MCF 10A (cell line): ENCODE data around the gene LRFN2. TPM values are rescaled to one million over a fixed set of nuclear protein-coding genes. Genes with fewer than 3 reads are reported as not detected.

Source experiments
- BruUV-seq: library from RNA; stranded (reverse); fragments of 400-500 nt; replicated peaks from 2 replicates; lab custom pipeline; 2021; lab: Mats Ljungman, UMichigan
- CTCF ChIA-PET: fragments of 300-600 bp; sonication (Branson Sonifier 250); formaldehyde crosslinking; extraction: SDS; loops from one replicate; lab custom pipeline; 2021; ENCODE audit warnings: antibody characterized with exemption, inconsistent platforms; lab: Yijun Ruan, JAX
- POLR2A ChIA-PET: fragments of 300-600, 350-650 bp; sonication (Branson Sonifier 250); formaldehyde crosslinking; extraction: SDS; loops from one replicate; lab custom pipeline; 2020; ENCODE audit warnings: antibody characterized with exemption, inconsistent platforms; lab: Yijun Ruan, JAX
- DNase-seq: peaks from one replicate; pipeline ENCODE4 v3.0.0-alpha.2; 2018; ENCODE audit not compliant: unreplicated experiment
- H3K27ac Mint-ChIP-seq: one replicate; pipeline ENCODE4 v1.8.0; 2022; ENCODE audit warnings: mild to moderate bottlenecking, low read depth, mixed read lengths; ENCODE audit not compliant: unreplicated experiment
- H3K27me3 Mint-ChIP-seq: one replicate; pipeline ENCODE4 v1.8.0; 2022; ENCODE audit warnings: mixed read lengths; ENCODE audit not compliant: insufficient read depth, unreplicated experiment
- H3K36me3 Mint-ChIP-seq: one replicate; pipeline ENCODE4 v1.8.0; 2022; ENCODE audit warnings: mild to moderate bottlenecking, moderate library complexity, mixed read lengths; ENCODE audit not compliant: insufficient read depth, unreplicated experiment
- H3K4me1 Mint-ChIP-seq: one replicate; pipeline ENCODE4 v1.8.0; 2022; ENCODE audit warnings: mixed read lengths; ENCODE audit not compliant: insufficient read depth, unreplicated experiment
- H3K4me3 Mint-ChIP-seq: one replicate; pipeline ENCODE4 v1.8.0; 2022; ENCODE audit warnings: mild to moderate bottlenecking, moderate library complexity, mixed read lengths; ENCODE audit not compliant: unreplicated experiment
- H3K9me3 Mint-ChIP-seq: one replicate; pipeline ENCODE4 v1.8.0; 2022; ENCODE audit warnings: mixed read lengths; ENCODE audit not compliant: unreplicated experiment
- intact Hi-C: fragments of 100-400 bp; cut with micrococcal nuclease; formaldehyde crosslinking; loops from 2 replicates; pipeline ENCODE4 v1.14.1; 2022
- total RNA-seq: library from RNA; stranded (reverse); gene quantifications from 2 replicates; pipeline ENCODE4 v1.2.3, GENCODE V29; 2022
- TF ChIP-seq, protein P1 (sequence below): fragments of 200-600 bp; IDR thresholded peaks from one replicate; pipeline ENCODE4 v1.8.0; 2022; ENCODE audit warnings: antibody characterized with exemption, mild to moderate bottlenecking; ENCODE audit not compliant: unreplicated experiment

Gene LRFN2
- total RNA-seq, 1 experiment from 2014 or later = not detected

DNA sequence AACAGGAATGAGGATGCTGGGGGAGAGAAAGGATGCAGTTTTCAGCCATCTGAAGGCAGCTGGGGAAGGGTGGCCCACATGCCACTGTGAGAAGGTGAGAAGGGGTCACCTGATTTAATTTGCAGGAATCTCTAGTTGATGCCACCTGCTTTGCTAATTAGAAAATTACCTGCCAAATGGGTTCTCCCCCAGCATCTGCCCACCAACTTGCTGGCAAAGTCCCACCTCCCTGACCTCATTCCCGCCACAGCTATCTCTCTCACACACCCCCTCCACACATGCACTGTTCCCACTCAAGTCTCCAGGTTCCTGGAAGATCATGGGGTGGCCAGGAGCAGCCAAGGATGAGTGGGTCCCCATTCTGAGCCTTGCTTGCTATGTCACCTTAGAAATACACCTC is 70.7 kb downstream of the LRFN2 start:
- ChIA-PET POLR2A (no interaction called here), CTCF (no interaction called here)
- DNase-seq = no peak
- Mint-ChIP-seq H3K9me3 (peaks cover 25% of the 10 kb centered on the region), H3K4me1 (no peaks in the 10 kb centered on the region), H3K27me3 (no peaks in the 10 kb centered on the region), H3K27ac (no peak overlapping the region), H3K4me3 (no peak overlapping the region), H3K36me3 (no peaks in the 10 kb centered on the region)
- intact Hi-C loops = no loop called here
- BruUV-seq = no TSS peak
- TF ChIP-seq, protein P1, sequence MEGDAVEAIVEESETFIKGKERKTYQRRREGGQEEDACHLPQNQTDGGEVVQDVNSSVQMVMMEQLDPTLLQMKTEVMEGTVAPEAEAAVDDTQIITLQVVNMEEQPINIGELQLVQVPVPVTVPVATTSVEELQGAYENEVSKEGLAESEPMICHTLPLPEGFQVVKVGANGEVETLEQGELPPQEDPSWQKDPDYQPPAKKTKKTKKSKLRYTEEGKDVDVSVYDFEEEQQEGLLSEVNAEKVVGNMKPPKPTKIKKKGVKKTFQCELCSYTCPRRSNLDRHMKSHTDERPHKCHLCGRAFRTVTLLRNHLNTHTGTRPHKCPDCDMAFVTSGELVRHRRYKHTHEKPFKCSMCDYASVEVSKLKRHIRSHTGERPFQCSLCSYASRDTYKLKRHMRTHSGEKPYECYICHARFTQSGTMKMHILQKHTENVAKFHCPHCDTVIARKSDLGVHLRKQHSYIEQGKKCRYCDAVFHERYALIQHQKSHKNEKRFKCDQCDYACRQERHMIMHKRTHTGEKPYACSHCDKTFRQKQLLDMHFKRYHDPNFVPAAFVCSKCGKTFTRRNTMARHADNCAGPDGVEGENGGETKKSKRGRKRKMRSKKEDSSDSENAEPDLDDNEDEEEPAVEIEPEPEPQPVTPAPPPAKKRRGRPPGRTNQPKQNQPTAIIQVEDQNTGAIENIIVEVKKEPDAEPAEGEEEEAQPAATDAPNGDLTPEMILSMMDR = no peak

DNA sequence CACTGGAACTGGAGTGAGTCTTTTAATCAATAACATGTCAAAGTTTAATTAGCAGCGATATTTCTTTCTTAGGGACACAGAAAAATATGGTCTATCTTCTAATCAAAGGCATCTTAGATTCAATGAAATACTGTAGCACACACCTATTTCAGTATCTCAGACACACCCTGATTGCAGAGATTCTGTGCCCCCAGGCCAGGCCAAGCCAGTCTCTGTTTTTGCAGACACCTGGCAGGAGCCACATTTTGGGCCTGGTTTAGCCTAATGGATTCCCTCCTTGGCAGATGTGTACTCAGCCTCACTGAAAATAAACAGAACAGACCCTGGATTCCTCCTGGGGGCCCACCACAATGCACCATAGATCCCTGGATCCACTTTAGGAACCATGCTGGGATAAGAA is 74.8 kb downstream of the LRFN2 start:
- CTCF ChIA-PET = interaction anchor here (0.7 kb wide), 1 partner anchor 370 kb away, joined by 3 read pairs; no protein-coding TSS in a partner anchor
- no peak overlapping the region for H3K27ac Mint-ChIP-seq
- intact Hi-C loops = no loop called here
- no peaks in the 10 kb centered on the region for H3K27me3 Mint-ChIP-seq
- no peaks in the 10 kb centered on the region for H3K36me3 Mint-ChIP-seq
- POLR2A ChIA-PET = interaction anchor here (0.6 kb wide), 1 partner anchor 1284 kb away, joined by 5 read pairs; no protein-coding TSS in a partner anchor
- no TSS peak for BruUV-seq
- H3K4me3 Mint-ChIP-seq = no peak overlapping the region
- DNase-seq = no peak
- H3K9me3 Mint-ChIP-seq = peaks cover 33% of the 10 kb centered on the region
- TF ChIP-seq, protein P1 = no peak
- H3K4me1 Mint-ChIP-seq = no peaks in the 10 kb centered on the region

DNA sequence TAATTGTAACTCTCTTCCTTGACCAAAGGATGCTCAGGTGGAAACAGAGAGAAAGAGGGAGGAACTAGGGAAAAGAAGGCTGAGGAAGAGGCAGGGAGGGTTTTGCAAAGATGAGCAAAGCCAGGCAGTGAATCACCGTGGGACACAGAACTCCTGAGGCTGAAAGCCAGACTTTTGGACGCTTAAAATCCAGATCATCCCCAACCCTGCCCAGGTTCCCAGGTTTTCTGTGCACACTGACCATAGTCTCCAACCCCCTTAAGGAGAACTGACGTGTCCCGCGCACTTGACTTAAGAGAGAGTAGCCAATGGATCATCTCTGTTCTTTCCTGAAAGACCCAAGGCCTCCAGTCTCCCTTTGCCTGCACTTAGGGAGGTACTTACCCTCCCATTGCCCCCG is 75.3 kb downstream of the LRFN2 start:
- no TSS peak for BruUV-seq
- H3K27me3 Mint-ChIP-seq = no peaks in the 10 kb centered on the region
- H3K9me3 Mint-ChIP-seq = peaks cover 33% of the 10 kb centered on the region
- intact Hi-C loops = no loop called here
- POLR2A ChIA-PET = no interaction called here
- DNase-seq = no peak
- H3K27ac Mint-ChIP-seq = no peak overlapping the region
- CTCF ChIA-PET = no interaction called here
- no peaks in the 10 kb centered on the region for H3K4me1 Mint-ChIP-seq
- H3K36me3 Mint-ChIP-seq = no peaks in the 10 kb centered on the region
- TF ChIP-seq, protein P1 = no peak
- no peak overlapping the region for H3K4me3 Mint-ChIP-seq

DNA sequence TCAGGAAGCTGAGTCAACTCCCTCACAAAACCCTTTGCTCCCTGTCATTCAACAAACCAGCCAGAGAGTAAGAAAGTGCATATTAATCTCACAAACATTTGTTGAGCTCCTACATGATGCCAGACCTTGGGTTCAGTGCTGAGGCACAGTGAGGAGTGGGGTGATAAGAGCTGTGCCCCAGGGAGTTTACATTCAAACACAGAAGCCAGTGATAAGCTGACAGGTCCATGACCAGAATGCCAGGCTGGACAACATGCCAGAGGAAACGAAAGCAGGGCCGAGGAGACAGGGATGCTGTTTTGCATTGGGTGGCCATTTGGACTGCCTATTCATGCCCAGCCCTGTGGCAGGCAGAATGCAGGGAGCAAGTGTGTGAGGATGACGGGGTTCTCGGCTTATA is 76.7 kb downstream of the LRFN2 start:
- POLR2A ChIA-PET = no interaction called here

More for the DNA sequence above, 76.7 kb downstream of the LRFN2 start:
- intact Hi-C loops = no loop called here
- TF ChIP-seq, protein P1 = no peak
- DNase-seq = no peak
- CTCF ChIA-PET = no interaction called here
- Mint-ChIP-seq H3K27ac (no peak overlapping the region), H3K9me3 (peaks cover 33% of the 10 kb centered on the region), H3K4me3 (no peak overlapping the region), H3K36me3 (no peaks in the 10 kb centered on the region), H3K27me3 (no peaks in the 10 kb centered on the region), H3K4me1 (no peaks in the 10 kb centered on the region)
- BruUV-seq = no TSS peak
